Peyer's patch (tissue), 4 donors: ENCODE measurements around the gene CBX2. TPM values are rescaled to one million over a fixed set of nuclear protein-coding genes. Genes with fewer than 3 reads are reported as not detected.

Experiments used
- DNase-seq, 3 donors: peaks; one replicate each; pipeline ENCODE4 v3.0.0-alpha.2; 2017 to 2019
- H3K27ac ChIP-seq, 4 donors: fragments of 200-600 bp; sonication (generic); one replicate each; pipeline ENCODE4 v1.5.1; 2016 to 2019
- H3K27me3 ChIP-seq, 2 donors: fragments of 200-600 bp; sonication (generic); one replicate each; pipeline ENCODE4 v1.5.1; 2019
- H3K36me3 ChIP-seq, 3 donors: fragments of 200-600 bp; sonication (generic); one replicate each; pipeline ENCODE4 v1.5.1; 2016 to 2019
- H3K4me1 ChIP-seq, 4 donors: fragments of 200-600 bp; sonication (generic); one replicate each; pipeline ENCODE4 v1.5.1; 2016 to 2019
- H3K4me3 ChIP-seq, 4 donors: fragments of 200-600 bp; sonication (generic); 1 replicate in 3 of 4; 2 replicates in 1 of 4; pipeline ENCODE4 v1.5.1; 2016 to 2019; ENCODE audit warnings: mild to moderate bottlenecking in 1 of 4
- H3K9me3 ChIP-seq, 4 donors: fragments of 200-600 bp; sonication (generic); one replicate each; pipeline ENCODE4 v1.5.1; 2016 to 2019; ENCODE audit warnings: mild to moderate bottlenecking in 1 of 4
- CTCF ChIP-seq, 6 experiments: fragments of 450-650 bp in 4 of 6; fragments of 200-600 bp in 2 of 6; sonication (generic) in 1 of 6; IDR thresholded peaks; one replicate each; pipeline ENCODE4 v1.5.1; 2017 to 2019; ENCODE audit warnings: antibody characterized with exemption in 6 of 6, mild to moderate bottlenecking in 3 of 6, moderate library complexity in 1 of 6
- POLR2A ChIP-seq, 2 donors: fragments of 450-650 bp; IDR thresholded peaks; one replicate each; pipeline ENCODE4 v1.5.1; 2017; ENCODE audit warnings: antibody characterized with exemption in 2 of 2, mild to moderate bottlenecking in 2 of 2, moderate library complexity in 2 of 2
- total RNA-seq, 4 donors: library from RNA; depleted of rRNA; stranded (reverse); fragments of >200 nt; gene quantifications; one replicate each; pipeline ENCODE4 v1.1.0, GENCODE V29; 2016

The CBX2 gene
- total RNA-seq, 4 donors from 2014 or later = 0.18 to 0.85 (median 0.81) TPM

DNA sequence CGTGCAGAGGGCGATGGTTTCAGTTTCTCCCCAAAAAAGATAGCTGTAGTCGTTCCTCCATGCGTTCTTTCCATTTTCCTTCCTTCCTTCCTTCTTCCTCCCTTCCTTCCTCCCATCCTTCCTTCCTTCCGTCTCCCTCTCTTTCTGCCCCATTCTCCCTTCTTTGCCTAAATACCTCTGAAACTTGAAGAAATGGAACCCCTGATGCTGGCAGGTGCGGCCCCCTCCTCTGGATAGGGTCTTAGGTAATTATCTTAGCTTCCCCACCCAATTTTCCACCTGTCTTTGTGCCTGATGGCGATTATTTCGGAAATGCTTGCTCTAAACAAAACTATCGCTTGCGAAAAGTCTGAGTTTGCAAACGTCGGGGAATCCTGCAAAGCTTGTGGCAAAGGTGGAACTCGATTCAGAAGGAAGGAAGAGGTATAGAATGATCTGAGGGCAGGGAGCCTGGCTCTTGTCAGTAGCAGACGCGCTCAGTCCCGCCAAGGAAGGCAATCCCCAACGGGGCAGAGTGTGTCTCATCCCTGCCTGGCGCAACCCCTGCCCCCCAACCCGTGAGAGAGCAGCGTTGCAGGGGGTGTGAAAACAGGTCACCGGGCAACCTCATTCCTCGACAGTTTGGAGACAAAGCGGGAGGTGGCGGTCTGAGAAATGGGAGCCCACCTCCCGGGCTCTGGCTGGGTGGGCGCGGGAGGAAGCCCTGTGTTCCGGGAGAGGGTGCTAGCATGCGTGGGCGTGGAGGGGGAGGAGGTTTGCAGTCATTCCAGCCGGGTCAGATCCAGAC lies 21.8 kb downstream of the CBX2 start:
- Histone ChIP-seq H3K27me3 (peaks cover 7 to 71% of the 10 kb centered on the region in 2 donors), H3K4me3 (peak overlapping the region in 1 of 4 donors; percentile 41), H3K27ac (no peak overlapping the region), H3K9me3 (peaks cover 0 to 36% (median 0%) of the 10 kb centered on the region in 4 donors), H3K36me3 (peaks cover 0 to 3% (median 0%) of the 10 kb centered on the region in 3 donors), H3K4me1 (peaks cover 6 to 64% (median 29%) of the 10 kb centered on the region in 4 donors)
- no peak for DNase-seq
- TF ChIP-seq POLR2A (IDR thresholded peaks at IDR 0.05) (no peak), CTCF (IDR thresholded peaks at IDR 0.05) (no peak)

DNA sequence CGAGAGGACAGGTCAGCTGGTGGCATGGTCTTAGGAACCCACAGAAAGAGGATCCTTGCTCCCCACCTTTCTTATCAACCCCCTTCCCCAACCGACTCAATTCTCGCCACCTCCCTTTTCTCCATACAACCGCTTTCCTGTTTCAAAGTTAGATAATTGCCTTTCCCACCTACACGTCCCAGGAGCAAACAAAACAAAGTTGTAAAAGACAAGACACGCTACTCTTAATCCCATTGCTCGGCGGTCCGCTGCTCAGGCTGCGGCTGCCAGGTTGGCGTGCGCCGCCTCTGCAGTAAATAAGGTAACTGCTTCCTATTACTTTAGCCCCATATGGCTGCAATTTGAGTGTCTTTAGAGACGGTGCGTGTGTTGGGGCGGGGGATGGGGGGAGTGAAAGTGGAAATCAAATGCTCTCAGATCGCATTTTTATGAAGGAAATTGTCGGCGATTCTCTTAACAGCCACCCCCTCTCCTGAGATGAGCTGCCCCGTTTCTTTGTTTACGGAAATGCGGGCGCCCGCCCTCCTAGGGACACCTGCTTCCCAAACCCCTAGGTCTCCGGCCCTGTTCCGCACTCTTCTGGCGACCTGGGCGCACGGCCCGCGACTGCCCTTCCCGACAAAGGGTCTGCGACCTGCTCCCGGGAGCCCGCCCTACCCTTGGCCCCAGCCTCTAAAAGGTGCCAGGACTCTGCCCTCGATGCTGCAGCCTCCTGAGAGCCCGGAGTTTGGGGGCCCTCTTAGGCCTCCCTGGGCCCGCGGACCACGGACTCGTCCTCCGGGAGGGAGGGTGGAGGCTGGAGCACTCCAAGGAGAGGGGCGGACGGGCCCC lies 22.6 kb downstream of the CBX2 start:
- peak in 1 of 3 donors; percentile 66 for DNase-seq
- Histone ChIP-seq H3K9me3 (peaks cover 0 to 36% (median 0%) of the 10 kb centered on the region in 4 donors), H3K27me3 (peaks cover 7 to 79% of the 10 kb centered on the region in 2 donors), H3K36me3 (no peaks in the 10 kb centered on the region), H3K4me3 (peak overlapping the region in 2 of 4 donors; percentile 32 to 41), H3K4me1 (peaks cover 6 to 64% (median 29%) of the 10 kb centered on the region in 4 donors), H3K27ac (no peak overlapping the region)
- no peak for TF ChIP-seq CTCF (IDR thresholded peaks at IDR 0.05)
- TF ChIP-seq POLR2A (IDR thresholded peaks at IDR 0.05) = no peak

GRCh38 chr17:79801156-79802038 lies 23.4 kb downstream of the CBX2 start:
- Histone ChIP-seq H3K9me3 (peaks cover 0 to 36% (median 0%) of the 10 kb centered on the region in 4 donors), H3K27ac (no peak overlapping the region), H3K27me3 (peaks cover 7 to 88% of the 10 kb centered on the region in 2 donors), H3K4me3 (peak overlapping the region in 2 of 4 donors; percentile 32 to 41), H3K36me3 (no peaks in the 10 kb centered on the region), H3K4me1 (peaks cover 6 to 57% (median 22%) of the 10 kb centered on the region in 4 donors)
- no peak for TF ChIP-seq CTCF (IDR thresholded peaks at IDR 0.05)
- TF ChIP-seq POLR2A (IDR thresholded peaks at IDR 0.05) = no peak
- DNase-seq = peak in 1 of 3 donors; percentile 64

DNA sequence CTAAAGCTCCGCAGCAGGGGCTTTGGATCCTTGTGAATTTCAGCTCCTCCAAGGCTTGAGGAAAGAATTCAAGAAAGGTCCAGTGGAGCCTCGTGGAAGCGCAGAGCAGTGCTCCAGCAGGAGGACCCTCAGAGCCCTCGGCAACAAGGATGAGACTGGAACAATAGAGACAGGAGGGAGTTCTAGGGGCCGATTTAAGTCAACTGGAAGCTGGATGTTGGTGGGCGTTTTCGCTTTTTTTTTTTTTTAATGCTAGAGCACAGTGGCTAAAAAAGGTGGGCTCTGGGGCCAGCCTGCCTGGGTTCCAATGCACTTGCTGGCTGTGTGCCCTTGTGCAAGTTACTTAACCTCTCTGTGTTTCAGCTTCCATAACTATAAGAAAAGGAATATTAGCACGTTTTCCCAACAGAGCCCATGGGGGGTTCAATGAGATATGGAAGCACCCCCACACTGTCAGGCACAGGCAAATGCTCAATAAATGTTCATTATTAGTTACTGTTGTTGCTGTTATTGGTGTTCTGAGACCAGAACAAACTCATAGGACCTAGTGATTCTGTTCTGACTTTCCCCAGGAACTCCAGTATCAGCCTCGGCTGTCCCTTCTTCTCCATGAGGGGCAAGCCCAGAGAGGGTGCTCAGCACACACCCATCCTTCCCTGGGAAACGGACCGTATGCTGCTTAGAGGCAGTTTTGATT lies 24.2 kb downstream of the CBX2 start:
- Histone ChIP-seq H3K9me3 (peaks cover 0 to 36% (median 0%) of the 10 kb centered on the region in 4 donors), H3K36me3 (no peaks in the 10 kb centered on the region), H3K27me3 (peaks cover 7 to 95% of the 10 kb centered on the region in 2 donors), H3K4me3 (no peak overlapping the region), H3K4me1 (peaks cover 6 to 55% (median 21%) of the 10 kb centered on the region in 4 donors), H3K27ac (no peak overlapping the region)
- DNase-seq = no peak
- no peak for TF ChIP-seq CTCF (IDR thresholded peaks at IDR 0.05)
- no peak for TF ChIP-seq POLR2A (IDR thresholded peaks at IDR 0.05)
